GM19043 (cell line): ENCODE measurements around the gene CCL24.
"Not testable (repeated sequence)": the region's sequence is repeated elsewhere in the genome, so short reads cannot be mapped to it uniquely, and the experiment has no call there.

ENCODE experiments used
- ATAC-seq: cut with Tn5 transposase; IDR thresholded peaks from one replicate; pipeline ENCODE4 v1.9.1; 2021; ENCODE audit warnings: low read depth; ENCODE audit not compliant: unreplicated experiment

Gene CCL24

DNA sequence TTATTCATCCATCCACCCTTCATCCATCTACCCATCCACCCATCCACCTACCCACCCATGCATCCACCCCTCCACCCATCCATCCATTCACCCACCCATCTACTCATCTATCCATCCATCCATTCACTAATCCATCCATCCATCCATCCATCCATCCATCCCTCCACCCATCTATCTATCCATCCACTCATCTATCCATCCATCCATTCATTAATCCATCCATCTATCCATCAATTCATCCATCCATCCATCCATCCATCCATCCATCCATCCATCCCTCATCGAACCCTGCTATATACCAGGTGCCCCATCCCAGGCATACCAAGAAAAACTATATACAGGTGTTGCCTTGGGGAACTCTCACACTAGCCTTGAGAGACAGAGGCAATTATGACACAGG, 7.1 kb upstream of the CCL24 start:
- ATAC-seq: no peak

DNA sequence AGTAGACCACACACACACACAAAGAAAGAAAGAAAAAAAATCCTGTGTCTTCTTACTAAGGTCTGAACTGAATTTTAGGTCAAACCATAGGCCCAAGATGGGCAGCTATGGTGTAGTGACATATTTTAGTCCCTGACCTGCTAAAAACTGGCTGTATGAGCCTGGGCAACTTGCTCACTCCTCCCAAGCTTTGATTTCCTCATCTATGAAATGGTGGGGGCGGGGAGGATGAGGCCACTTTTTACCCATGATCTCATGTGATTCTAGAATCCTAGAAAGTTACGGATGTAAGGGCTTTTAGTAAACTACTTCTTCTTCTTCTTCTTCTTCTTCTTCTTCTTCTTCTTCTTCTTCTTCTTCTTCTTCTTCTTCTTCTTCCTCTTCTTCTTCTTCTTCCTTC, 6.1 kb upstream of the CCL24 start:
- no peak for ATAC-seq

DNA sequence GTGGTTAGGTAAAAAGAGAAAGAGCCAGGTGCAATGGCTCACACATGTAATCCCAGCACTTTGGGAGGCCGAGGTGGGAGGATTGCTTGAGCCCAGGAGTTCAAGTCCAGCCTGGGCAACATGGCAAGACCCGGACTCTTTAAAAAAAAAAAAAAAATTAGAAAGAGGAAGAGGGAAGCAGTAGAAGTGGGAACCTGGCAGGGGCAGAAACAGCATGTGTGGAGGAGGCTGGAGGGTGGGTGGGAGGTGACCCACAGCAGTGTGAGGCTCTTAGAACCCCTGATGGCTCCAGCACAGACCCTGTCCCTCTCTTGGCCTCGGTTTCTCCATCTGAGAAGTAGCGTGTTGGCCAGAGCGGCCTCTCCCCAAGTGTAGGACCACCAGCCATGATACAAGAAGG, 4.9 kb upstream of the CCL24 start:
- ATAC-seq: no peak

DNA sequence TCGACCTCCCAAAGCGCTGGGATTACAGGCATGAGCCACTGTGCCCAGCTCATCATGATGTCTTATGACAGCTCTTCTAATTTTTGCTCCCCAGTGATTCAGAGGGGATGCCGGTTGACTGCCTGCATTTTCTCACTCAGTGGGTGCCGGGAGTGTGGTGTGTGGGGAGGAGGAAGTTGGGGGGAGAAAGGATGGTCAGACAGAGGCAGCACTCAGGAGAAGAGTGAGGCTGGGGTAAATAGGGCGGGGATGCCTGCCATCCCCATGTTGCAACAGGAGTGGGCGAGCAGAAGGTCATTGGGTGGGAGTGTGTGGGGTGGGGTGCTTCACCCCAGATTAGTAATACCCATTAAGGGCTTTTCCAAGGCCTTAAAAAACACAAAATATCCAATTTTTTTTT, 3.5 kb upstream of the CCL24 start:
- no peak for ATAC-seq

DNA sequence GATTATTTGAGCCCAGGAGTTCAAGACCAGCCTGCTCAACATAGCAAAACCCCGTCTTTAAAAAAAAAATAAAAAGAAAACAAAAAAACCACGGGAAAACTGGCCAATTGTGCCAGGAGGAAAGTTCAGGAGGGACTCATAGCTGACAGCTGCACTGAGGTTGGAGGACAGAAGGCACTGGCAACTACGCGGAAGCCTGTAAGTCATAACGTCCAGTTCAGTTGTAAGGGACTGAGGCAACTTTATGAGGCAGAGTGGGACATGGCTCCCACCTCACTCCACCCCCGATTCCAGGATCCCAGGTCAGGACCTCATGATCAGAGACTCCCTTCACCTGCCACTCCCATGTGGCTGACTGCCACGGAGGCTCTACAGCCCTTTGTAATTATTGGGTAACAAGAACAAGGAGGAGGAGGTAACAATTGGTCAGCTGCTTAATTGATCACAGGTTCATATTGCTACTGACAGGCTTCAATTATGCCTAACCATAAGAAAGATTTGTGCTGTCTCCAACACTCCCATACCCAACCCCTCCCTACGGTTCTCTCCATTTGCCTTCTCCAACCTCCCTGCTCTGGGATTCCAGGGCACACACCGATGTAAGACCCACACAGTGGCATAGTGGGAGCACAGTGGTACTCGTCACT, 1.9 kb upstream of the CCL24 start:
- no peak for ATAC-seq

DNA sequence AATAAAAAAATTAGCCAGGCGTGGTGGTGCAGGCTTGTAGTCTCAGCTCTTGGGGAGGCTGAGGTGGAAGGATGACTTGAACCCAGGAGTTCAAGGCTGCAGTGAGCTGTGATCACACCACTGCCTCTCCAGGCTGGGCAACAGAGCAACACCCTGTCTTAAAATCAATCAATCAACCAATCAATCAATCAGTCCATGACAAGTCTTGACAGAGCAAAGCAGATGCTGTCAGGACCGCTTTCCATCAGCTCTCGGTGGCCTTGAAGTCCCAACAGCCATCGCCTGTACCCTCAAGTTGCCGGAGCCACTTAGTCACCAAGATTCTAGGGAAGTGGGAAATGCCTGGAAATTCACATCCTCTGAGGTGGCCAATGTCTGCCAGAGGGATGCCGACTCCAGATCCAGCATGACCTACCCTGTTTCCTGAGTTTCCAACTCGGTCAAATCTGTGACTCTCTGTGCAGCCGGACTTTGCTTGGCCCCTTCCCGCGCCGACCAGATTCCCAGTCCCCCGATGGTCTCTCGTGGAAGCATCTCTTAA, 871 bp upstream of the CCL24 start:
- ATAC-seq: no peak

DNA sequence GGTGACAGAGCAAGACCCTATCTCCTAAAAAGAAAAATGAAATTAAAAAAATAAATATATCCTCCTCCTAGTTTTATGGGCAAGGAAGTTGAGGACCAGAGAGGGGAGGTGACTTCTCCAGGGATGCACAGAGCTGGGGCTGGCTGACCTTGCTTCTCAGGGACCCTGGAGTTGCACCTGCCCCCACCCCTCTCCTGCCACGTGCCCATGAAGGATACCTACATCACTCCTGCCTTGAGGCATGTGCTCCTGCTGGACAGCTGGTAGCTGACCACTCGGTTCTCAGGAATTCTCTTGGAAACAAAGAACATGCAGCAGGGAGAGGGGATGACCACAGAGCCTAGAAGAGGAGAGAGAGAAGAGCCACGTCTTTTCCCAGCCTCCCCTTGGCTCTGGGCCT, 522 bp downstream of the CCL24 start:
- no peak for ATAC-seq

DNA sequence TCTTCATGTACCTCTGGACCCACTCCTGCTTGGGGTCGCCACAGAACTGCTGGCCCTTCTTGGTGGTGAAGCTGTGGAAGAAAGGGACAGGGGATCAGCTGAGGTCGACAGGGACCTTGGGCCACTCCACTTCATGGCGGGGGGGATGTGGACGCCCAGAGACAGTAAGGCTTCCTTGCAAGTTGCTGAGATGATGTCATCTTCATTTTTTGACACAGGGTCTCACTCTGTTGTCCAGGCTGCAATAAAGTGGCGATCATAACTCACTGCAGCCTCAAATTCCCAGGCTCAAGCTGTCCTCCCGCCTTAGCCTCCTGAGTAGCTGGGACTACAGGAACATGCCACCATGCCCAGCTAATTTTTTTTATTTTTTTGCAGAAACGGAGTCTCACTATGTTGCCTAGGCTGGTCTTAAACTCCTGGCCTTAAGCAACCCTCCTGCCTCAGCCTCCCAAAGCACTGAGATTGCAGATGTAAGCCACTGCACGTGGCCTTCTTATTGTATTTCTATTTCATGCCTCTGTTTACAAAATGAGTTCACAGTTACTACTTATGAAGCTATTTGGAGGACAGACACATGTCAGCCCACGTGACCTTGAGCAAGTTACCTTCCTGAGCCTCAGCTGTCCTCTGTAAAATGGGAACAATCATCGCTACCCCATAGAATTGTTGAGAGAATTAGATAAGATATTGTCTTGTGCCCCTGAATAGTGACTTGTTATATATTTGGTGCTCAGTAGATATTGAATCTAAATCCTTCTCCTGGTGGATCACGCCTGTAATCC, 1.5 kb downstream of the CCL24 start:
- no peak for ATAC-seq

DNA sequence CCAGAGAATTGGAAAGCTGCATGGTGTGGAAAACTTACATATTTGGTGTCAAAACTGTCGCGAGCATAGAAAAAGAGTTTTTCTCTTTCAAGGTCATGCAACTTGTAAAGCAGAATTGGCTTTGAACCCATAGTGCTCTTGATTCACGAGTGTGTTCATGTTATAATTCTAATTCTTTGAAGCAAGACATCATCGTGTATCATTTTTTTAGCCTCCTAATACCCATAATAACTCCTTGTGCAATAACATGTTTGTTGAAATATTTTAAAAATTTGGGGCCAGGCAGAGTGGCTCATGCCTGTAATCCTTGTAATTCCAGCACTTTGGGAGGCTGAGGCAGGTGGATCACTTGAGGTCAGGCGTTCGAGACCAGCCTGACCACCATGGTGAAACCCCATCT, 4.2 kb downstream of the CCL24 start:
- no peak for ATAC-seq

DNA sequence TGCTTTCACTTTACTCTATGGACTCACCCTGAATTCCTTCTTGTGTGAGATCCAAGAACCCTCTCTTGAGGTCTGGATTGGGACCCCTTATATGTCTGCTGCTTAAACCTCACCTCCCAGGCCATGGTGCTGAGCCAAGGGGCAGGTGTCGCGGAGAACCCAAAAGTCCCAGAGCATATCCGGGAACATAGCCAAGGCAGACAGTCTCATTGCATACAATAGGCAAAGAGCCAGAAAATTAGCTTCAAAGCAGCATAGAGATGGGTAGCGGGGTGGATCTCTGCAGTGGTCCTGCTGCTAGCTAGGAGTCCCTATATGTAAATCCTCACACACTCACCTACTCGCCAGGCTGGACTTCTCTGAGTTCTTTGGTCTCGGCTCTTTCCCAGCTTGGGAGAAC, 5.5 kb downstream of the CCL24 start:
- ATAC-seq: no peak

DNA sequence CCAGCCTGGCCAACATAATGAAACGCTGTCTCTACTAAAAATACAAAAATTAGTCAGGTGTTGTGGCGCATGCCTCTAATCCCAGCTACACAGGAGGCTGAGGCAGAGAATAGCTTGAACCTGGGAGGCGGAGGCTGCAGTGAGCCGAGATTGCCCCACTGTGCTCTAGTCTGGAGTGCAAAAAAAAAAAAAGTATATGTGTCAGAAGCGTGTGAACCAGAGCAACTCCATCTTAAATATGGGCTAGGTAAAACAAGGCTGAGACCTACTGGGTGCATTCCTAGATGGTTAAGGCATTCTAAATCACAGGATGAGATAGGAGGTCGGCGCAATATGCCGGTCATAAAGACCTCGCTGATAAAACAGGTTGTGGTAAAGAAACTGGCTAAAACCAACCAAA, 6.2 kb downstream of the CCL24 start:
- ATAC-seq: no peak

DNA sequence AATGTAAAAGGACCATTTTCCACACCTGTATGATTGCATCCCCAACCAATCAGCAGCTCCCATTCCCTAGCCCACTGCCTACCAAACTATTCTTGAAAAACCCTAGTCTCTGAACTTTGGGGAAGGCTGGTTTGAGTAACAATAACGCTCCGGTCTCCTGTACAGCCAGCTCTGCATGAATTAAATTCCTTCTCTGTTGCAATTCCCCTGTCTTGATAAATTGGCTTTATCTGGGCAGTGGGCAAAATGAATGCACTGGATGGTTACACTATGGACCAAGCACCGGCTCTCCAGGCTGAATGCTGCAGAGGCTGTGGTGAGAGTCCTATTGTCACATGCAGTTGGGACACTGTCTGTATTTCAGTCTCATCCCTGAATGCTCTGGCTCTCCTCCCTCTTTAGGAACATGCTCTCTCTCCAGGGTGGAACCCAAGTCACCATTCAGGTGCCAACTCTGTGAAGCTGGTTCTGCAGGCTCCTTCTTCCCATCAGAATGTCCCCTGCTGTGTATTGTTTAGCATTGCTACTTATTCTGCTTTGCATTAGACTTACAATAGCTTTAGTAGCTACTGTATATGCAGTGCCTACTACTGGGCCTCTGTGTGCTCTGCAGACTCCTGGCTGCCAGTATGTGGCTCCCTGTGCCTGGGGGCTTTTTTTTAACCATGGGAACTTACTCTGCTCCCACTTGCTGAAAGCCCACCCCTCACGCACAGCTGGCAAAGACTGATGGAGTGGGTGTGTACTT, 6.9 kb downstream of the CCL24 start:
- no peak for ATAC-seq

DNA sequence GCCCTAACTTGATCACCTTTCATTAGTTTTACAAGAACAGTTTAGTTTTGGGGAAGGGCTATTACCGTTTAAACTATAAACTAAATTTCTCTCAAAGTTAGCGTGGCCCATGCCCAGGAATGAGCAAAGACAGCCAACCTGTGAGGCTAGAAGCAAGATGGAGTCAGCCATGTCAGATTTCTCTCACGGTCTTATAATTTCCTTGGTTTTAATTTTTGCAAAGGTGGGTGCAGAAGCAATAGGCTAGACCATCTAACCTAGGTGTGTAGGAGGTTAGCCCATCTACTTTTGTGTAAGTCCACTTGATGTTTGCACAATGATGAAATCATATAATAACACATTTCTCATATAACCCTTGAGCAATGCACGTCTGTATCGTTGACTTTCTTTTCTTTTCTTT, 8.9 kb downstream of the CCL24 start:
- ATAC-seq: no peak

DNA sequence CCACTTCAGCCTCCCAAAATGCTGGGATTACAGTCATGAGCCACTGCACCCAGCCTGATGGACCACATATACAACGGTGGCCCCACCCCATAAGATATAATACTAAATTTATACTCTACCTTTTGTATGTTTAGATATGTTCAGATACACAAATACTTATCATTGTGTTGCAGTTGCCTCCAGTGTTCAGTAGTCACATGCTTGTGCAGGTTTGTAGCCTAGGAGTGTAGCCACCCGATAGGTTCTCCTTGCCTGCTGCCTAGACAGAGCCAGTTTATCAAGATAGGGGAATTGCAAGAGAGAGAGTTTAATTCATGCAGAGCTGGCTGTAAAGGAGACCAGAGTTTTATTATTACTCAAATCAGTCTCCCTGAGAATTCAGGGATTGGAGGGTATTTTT, 9.6 kb downstream of the CCL24 start:
- no peak for ATAC-seq

DNA sequence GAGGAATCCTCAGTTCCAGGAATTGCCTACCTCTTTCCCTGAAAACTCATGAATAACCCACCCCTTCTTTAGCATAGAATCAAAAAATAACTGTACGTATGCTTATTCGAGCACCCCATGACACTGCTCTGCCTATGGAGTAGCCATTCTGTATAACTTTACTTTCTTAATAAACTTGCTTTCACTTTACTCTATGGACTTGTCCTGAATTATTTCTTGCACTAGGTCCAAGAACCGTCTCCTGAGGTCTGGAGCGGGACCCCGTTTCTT, 11.1 kb downstream of the CCL24 start:
- ATAC-seq: no peak

DNA sequence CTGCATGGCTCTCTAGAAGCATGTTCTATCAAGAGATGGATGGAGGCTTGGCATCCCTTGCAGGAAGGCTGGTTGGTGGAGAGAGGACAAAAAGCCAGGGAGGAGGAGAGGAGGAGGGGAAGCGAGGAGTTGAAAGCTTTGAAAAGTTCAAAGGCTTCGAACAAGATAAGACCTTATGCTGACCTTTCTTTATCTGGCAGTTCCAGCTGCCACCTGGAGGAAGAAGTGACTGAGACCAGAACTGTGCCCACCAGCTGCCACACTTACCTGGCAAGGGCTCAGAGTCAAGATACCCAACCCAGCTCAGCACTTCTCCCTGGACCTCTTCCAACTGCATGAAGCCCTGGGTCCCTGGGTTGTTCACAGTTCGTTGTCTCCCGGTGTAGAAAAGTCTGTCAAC, 14.8 kb downstream of the CCL24 start:
- ATAC-seq: no peak

DNA sequence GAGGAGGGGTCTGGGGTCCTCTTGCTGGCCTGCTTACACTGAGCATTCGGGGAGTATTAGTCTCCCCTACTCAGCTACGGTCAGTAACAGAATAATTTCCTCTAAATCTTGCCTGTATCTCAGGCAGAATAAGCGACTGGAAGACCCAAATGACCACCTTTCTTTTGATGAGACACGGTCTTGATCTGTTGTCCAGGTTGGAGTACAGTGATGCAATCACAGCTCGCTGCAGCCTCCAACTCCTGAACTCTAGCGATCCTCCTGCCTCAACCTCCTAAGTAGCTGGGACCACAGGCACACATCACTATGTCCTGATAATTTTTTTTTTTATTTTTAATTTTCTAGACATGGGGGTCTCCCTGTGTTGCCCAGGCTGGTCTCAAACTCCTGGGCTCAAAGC, 17.2 kb downstream of the CCL24 start:
- no peak for ATAC-seq

DNA sequence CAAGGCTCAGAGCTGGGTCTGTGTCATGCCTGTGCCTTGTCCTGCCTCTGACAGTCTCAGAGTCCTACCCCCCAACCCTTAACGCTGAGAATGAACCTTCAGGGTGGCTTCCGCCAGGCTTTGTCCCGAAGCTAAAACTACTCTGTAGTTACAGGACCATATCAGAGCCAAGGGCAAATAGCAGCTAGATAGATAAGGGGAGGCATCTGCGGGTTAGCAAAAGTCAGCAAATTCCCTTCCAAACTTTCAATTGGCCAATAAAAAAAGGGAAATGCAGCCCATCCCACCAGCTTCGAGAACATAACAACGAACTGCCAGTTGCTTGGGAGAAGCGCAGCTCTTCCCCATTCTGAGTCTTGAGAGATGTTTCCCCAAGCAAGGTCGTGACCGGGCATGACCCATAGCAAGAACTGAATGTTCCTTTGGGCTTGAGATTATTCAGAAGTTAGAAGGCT, 17.7 kb downstream of the CCL24 start:
- ATAC-seq: no peak

DNA sequence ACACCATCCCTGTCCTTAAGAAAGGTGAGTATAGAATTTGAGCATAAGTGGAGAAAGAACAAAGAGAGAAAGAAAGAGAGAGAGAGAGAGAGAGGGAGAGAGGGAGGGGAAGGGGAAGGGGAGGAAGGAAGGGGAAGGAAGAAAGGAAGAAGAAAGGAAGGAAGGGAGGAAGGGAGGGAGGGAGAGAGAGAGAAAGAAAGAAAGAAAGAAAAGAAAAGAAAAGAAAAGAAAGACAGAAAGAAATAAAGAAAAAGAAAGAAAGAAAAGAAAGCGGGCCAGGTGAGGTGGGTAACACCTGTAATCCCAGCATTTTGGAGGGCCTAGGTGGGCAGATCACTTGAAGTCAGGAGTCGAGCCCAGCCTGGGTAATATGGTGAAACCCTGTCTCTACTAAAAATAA, 19.9 kb downstream of the CCL24 start:
- no peak for ATAC-seq

DNA sequence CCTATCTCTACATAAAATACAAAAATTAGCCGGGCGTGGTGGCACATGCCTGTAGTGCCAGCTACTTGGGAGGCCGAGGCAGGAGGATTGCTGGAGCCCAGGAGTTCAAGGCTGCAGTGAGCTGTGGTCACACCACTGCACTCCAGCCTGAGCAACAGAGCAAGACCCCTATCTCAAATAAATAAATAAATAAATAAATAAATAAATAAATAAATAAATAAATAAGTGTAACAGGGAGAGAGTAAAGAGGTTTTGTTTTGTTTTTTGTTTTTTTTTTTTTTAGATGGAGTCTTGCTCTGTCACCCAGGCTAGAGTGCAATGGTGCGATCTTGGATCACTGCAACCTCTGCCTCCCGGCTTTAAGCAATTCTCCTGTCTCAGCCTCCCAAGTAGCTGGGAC, 21.0 kb downstream of the CCL24 start:
- not testable (repeated sequence) for ATAC-seq

DNA sequence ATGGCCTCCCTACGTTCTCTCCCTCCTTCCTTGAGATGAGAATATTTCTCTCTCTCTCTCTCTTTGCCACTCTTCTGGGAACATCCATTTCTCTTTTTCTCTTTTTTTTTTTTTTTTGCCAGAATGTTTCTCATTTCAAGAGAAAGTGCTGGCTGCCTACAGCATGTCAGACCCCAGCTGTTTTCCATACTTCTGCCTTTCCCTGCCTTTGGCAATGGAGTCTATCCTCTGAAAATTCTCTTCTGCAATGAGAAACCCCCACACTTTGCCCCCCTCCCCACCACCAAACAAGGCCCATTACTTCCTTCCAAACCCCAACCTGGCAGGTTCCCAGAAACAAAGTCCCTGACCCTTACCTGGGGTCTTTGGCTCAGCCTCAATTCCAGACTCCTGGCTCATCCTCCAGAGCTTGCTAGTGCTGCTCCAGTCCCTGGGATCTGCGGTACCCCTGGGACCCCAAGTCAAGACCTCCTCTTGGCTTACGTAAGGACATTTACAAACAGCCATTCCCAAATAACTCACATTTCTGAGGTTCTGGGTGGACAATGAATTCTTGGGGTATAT, 24.2 kb downstream of the CCL24 start:
- no peak for ATAC-seq
